Measurements from ENCODE around the gene KIF1C. TPM values are rescaled to one million over a fixed set of nuclear protein-coding genes. Genes with fewer than 3 reads are reported as not detected.

Gene KIF1C
- total and polyA plus RNA-seq, 9 of the 15 experiments (the other 6 are each of a cell fraction or from before 2014, with no cell fraction given) = 0.38 to 68.4 (median 25.1) TPM

DNA sequence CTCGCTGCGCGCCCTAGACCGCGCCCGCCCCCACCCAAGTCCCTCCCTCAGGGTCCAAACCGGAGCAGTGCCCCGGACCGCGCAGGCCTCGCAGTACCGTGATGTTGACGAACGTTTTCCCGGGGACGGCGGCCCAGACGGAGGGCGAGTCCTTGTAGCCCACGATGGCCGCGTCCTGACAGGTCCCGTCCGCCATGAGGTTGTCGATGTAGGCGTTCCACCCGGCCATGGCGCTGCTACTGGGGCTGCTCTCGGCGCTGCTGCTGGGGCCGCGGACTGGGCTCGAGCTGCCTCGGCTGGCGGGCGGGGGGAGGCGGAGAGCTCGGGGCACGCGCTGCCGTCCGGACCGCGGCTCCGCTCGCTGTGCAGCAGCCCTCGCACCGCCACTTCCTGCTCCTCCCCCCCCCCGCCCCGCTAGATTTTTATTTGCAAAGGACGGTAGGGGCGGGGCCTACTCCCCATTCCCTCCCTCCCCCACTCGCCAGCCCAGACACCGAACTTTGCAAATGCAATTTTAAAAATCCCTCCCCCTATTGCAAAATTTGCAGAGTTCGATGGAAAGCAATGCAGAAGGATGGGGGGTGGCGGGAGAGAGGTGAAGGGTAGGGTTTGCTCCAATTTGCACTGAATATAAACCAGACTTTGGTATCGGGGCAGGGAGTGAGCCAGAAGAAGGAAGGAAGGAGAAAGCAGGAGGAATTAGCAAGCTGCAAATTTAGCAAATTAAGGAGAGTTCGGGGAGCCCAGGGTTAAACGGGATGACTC is 49.4 kb upstream of the KIF1C start, which contains the start of gene PFN1 (continued):
- TF ChIP-seq, protein P1, sequence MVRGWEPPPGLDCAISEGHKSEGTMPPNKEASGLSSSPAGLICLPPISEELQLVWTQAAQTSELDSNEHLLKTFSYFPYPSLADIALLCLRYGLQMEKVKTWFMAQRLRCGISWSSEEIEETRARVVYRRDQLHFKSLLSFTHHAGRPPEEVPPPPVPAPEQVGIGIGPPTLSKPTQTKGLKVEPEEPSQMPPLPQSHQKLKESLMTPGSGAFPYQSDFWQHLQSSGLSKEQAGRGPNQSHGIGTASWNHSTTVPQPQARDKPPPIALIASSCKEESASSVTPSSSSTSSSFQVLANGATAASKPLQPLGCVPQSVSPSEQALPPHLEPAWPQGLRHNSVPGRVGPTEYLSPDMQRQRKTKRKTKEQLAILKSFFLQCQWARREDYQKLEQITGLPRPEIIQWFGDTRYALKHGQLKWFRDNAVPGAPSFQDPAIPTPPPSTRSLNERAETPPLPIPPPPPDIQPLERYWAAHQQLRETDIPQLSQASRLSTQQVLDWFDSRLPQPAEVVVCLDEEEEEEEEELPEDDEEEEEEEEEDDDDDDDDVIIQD (CRISPR knock-in tag; IDR thresholded peaks at IDR 0.05) = no peak
- TF ChIP-seq, protein P2, sequence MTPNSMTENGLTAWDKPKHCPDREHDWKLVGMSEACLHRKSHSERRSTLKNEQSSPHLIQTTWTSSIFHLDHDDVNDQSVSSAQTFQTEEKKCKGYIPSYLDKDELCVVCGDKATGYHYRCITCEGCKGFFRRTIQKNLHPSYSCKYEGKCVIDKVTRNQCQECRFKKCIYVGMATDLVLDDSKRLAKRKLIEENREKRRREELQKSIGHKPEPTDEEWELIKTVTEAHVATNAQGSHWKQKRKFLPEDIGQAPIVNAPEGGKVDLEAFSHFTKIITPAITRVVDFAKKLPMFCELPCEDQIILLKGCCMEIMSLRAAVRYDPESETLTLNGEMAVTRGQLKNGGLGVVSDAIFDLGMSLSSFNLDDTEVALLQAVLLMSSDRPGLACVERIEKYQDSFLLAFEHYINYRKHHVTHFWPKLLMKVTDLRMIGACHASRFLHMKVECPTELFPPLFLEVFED (CRISPR knock-in tag; conservative IDR thresholded peaks at IDR 0.05) = 0 out of 2 replicates have a peak, but pooled peaks have one; percentile 56
- TF ChIP-seq ARNT (IDR thresholded peaks at IDR 0.05) (peak in 1 of 2 experiments; percentile 81; a peak in 1 of 4 replicates), FOXA3 (CRISPR knock-in tag; conservative IDR thresholded peaks at IDR 0.05 in 1 of 2, IDR thresholded peaks at IDR 0.05 in 1 of 2) (no peak), NFE2 (IDR thresholded peaks at IDR 0.05; ENCODE audit: low read depth) (no peak), KDM4B (IDR thresholded peaks at IDR 0.05; ENCODE audit: borderline replicate concordance in 2 of 2, low read depth in 1 of 2) (0 out of 4 replicates have a peak, but pooled peaks of 1 of the 2 experiments have one; percentile 44), HMGN3 (IDR thresholded peaks at IDR 0.05; ENCODE audit: borderline replicate concordance, extremely low read depth, insufficient read length, low read depth, low read length) (peak; percentile 25), CREBBP (IDR thresholded peaks at IDR 0.05; ENCODE audit: low read depth, low read length) (no peak), MTA2 (IDR thresholded peaks at IDR 0.05; ENCODE audit: low read depth) (peak; percentile 29; the same call in 1 of the 2 replicates), PCBP1 (IDR thresholded peaks at IDR 0.05; ENCODE audit: low read depth, low read length, poor library complexity, severe bottlenecking) (peak; percentile 22), CBX1 (IDR thresholded peaks at IDR 0.05; ENCODE audit: low read depth) (peak; percentile 66; the same call in 1 of the 2 replicates), FOXP1 (CRISPR knock-in tag; IDR thresholded peaks at IDR 0.05) (0 out of 2 replicates have a peak, but pooled peaks have one; percentile 44), MAFG (tag; conservative IDR thresholded peaks at IDR 0.05) (peak; percentile 15; the same call in 1 of the 2 replicates), FOXM1 (IDR thresholded peaks at IDR 0.05; ENCODE audit: low read depth) (peak; percentile 68), FOXM1 (CRISPR knock-in tag; IDR thresholded peaks at IDR 0.05; ENCODE audit: low read depth) (0 out of 2 replicates have a peak, but pooled peaks have one; percentile 39)
- TF ChIP-seq, protein P3, sequence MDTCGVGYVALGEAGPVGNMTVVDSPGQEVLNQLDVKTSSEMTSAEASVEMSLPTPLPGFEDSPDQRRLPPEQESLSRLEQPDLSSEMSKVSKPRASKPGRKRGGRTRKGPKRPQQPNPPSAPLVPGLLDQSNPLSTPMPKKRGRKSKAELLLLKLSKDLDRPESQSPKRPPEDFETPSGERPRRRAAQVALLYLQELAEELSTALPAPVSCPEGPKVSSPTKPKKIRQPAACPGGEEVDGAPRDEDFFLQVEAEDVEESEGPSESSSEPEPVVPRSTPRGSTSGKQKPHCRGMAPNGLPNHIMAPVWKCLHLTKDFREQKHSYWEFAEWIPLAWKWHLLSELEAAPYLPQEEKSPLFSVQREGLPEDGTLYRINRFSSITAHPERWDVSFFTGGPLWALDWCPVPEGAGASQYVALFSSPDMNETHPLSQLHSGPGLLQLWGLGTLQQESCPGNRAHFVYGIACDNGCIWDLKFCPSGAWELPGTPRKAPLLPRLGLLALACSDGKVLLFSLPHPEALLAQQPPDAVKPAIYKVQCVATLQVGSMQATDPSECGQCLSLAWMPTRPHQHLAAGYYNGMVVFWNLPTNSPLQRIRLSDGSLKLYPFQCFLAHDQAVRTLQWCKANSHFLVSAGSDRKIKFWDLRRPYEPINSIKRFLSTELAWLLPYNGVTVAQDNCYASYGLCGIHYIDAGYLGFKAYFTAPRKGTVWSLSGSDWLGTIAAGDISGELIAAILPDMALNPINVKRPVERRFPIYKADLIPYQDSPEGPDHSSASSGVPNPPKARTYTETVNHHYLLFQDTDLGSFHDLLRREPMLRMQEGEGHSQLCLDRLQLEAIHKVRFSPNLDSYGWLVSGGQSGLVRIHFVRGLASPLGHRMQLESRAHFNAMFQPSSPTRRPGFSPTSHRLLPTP (IDR thresholded peaks at IDR 0.05; ENCODE audit: borderline replicate concordance, extremely low read depth, insufficient read length) = no peak
- TF ChIP-seq, protein P4, sequence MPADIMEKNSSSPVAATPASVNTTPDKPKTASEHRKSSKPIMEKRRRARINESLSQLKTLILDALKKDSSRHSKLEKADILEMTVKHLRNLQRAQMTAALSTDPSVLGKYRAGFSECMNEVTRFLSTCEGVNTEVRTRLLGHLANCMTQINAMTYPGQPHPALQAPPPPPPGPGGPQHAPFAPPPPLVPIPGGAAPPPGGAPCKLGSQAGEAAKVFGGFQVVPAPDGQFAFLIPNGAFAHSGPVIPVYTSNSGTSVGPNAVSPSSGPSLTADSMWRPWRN (IDR thresholded peaks at IDR 0.05; ENCODE audit: low read depth) = 0 out of 2 replicates have a peak, but pooled peaks have one; percentile 48
- TF ChIP-seq, protein P5, sequence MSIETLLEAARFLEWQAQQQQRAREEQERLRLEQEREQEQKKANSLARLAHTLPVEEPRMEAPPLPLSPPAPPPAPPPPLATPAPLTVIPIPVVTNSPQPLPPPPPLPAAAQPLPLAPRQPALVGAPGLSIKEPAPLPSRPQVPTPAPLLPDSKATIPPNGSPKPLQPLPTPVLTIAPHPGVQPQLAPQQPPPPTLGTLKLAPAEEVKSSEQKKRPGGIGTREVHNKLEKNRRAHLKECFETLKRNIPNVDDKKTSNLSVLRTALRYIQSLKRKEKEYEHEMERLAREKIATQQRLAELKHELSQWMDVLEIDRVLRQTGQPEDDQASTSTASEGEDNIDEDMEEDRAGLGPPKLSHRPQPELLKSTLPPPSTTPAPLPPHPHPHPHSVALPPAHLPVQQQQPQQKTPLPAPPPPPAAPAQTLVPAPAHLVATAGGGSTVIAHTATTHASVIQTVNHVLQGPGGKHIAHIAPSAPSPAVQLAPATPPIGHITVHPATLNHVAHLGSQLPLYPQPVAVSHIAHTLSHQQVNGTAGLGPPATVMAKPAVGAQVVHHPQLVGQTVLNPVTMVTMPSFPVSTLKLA (conservative IDR thresholded peaks at IDR 0.05) = peak; percentile 32 to 41

Data from K562 (cell line).